ENCODE data around the gene HSPA4.
"Not testable (repeated sequence)": the region's sequence is repeated elsewhere in the genome, so short reads cannot be mapped to it uniquely, and the experiment has no call there.

HSPA4 gene

DNA sequence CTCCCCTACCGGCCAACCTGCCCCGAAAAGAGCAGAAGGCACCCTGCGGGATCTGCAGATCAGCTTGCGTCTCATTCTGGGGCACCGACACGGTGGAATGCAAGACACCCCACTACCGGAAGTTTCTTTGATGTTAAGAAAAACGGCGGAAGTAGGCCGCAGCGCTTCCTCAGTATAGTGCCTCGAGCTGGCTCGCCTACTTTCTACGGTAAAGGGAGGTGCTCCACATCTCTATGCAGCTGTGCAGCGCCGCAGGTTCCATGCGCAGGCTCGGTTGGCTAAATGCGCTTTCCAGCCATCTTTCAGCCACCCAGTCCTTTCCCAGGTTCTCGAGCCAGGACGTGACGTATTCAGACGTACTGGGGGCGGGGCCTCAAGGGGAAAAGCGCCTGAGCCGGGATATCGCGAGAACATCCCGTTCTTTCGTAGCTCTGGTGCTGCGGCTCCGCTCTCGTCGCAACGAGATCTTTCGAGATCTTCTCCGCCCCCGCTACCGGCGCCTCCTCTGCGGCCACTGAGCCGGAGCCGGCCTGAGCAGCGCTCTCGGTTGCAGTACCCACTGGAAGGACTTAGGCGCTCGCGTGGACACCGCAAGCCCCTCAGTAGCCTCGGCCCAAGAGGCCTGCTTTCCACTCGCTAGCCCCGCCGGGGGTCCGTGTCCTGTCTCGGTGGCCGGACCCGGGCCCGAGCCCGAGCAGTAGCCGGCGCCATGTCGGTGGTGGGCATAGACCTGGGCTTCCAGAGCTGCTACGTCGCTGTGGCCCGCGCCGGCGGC lies at the start of gene HSPA4:
Gene HSPA4, plus strand, starts transcription at position 472 of the 775 bp plus-strand sequence. Its CDS starts 238 bp downstream, at position 710.
- DNase-seq, result peak; percentile 98

- DNase-seq, result no peak
These were observed 45.2 kb upstream of the HSPA4 start for GRCh38 chr5:133006653-133007052.

DNA sequence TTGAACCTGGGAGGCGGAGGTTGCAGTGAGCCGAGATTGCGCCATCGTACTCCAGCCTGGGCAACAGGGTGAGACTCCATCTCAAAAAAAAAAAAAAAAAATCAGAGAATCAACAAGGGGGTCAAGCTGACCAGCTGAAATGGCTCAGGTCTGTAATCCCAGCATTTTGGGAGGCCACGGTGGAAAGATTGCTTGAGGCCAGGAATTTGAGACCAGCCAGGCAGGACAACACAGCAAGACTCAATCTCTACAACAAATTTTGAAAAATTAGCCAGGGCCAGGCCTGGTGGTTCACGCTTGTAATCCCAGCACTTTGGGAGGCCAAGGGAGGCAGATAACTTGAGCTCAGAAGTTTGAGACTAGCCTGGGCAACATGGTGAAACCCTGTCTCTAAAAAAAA lies 43.4 kb upstream of the HSPA4 start:
- DNase-seq, result not testable (repeated sequence)

DNA sequence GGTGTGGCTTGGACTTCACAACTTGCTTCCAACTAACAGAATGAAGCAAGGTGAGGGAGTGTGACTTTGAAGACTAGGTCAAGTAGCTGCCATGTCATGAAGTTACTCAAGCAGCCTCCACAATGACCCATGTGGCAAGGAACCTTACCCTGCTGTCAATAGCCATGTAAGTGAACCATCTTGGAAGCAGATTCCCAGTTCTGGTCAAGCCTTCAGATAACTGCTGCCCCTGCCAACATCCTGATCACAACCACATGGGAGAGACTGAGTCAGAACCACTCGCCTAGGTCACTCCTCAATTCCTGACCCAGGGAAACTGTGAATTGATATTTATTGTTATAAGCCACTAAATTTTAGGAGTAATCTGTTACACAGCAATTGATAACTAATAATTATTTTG lies 36.3 kb upstream of the HSPA4 start:
- DNase-seq, result no peak

DNA sequence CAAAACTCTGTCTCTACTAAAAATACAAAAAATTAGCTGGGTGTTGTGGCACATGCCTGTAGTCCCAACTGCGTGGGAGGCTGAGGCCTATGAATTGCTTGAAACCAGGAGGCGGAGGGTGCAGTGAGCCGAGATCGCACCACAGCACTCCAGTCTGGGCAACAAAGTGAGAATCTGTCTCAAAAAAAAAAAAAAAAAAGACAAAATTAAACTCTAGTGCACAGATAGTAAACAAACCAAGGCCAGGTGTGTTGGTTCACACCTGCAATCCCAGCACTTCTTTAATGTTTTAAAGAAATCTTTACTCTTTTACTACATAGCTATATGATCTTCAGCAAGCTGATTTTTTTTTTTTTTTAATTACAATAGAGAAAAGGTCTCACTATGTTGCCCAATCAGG lies 33.8 kb upstream of the HSPA4 start:
- no peak for DNase-seq

DNA sequence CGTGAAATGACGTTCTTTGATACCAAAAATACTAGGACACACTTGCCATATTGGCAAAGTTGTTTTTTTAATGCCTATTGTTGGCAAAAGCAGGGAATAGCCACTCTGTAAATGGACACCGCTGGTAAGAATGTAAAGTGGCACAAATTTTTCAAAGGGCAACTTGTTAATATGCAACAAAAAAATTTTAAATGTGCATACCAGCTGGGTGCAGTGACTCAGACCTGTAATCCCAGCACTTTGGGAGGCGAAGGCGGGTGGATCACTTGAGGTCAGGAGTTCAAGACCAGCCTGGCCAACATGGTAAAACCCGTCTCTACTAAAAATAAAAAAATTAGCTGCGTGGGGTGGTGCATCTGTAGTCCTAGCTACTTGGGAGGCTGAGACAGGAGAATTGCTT lies 32.3 kb upstream of the HSPA4 start:
- not testable (repeated sequence) for DNase-seq

DNA sequence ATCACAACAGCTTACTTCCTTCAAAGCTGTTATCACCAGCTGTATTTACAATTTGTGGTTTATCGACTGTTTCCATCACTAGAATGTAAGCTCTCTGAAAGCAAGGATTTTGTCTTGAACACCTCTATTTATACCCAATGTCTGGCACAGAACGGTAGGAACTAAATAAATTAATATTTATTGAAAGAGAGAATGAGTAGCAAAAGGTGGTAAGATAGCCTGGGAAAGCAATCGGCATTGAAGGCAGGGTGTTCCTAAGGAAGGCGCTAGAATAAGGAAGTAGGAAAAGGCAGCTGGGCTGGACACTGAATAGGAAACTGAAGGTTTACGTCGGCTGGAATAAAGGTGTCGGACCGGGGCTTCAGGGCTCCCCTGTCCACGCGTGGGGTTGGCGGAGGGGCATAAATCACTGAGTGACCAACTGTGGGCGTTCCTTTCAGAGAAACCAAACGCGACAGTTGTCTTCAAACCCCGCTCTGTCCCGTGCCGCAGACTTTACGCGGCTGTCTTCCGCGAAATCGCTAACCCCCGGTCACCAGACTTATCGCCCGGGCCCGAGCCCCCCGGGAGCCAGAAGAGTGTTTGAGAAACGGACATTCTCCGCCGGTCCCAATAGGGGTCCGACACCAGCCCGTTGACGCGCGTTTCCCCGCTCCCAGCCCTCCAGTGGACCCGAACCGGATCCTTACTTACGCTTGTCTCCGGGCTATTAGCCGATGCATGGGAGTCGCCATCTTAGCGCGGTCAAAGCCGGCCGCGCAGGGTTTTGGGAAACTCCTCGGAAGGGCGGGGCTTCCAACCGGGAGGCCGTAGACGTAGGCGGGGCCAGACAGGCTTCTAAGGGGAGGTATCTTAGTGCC lies 25.8 kb upstream of the HSPA4 start, which contains the start of gene ZCCHC10:
Gene ZCCHC10, minus strand, starts transcription at position 746 of the 860 bp plus-strand sequence. Its CDS starts 12 bp downstream, at position 734.
- peak; percentile 95 for DNase-seq

GRCh38 chr5:133026664-133027153 lies 25.1 kb upstream of the HSPA4 start:
- no peak for DNase-seq

GRCh38 chr5:133029416-133029815 lies 22.4 kb upstream of the HSPA4 start:
- DNase-seq, result no peak

GRCh38 chr5:133030343-133031005 lies 21.3 kb upstream of the HSPA4 start:
- DNase-seq, result no peak

GRCh38 chr5:133032852-133033742 lies 18.7 kb upstream of the HSPA4 start:
- no peak for DNase-seq

GRCh38 chr5:133034064-133034463 lies 17.7 kb upstream of the HSPA4 start:
- no peak for DNase-seq

- no peak for DNase-seq
These were observed 16.6 kb upstream of the HSPA4 start for GRCh38 chr5:133035224-133035623.

DNA sequence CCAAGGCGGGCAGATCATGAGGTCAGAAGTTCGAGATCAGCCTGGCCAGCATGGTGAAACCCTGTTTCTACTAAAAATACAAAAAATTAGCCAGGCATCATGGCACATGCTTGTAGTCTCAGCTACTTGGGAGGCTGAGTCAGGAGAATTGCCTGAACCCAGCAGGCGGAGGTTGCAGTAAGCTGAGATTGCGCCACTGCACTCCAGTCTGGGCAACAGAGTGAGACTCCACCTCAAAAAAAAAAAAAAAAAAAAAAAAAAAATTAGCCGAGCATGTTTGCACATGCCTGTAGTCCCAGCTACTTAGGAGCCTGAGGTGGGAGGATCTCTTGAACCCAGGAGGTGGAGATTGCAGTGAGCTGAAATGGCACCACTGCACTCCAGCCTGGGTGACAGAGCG lies 15.1 kb upstream of the HSPA4 start:
- not testable (repeated sequence) for DNase-seq

DNA sequence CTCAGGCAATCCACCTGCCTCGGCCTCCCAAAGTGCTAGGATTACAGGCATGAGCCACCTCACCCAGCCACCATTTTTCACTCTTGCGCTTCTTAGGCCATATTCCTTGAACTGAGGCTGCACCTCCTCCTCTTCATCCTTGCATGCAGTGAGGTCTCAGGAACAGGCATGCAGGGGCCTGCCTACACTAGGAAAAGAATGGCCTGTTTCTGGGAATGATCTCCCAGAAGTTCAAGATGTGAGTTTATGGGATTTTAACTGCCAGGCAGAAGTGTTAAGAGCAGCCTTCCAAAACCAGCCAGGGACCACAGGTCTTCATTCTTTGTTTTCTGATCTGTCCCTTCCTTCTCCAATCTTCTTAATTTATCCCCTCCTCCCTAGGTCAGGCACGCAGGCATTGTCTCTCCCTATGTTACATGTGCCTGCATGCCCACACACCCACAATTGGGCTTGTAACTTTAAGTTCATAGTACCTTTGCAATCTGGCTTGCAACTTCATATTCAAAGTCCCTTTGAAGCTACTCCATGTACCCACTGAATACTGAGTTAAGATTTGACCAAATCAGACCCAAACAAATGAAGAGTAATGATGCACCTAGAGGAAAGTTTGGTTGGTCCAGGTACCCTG lies 10.5 kb upstream of the HSPA4 start:
- no peak for DNase-seq

DNA sequence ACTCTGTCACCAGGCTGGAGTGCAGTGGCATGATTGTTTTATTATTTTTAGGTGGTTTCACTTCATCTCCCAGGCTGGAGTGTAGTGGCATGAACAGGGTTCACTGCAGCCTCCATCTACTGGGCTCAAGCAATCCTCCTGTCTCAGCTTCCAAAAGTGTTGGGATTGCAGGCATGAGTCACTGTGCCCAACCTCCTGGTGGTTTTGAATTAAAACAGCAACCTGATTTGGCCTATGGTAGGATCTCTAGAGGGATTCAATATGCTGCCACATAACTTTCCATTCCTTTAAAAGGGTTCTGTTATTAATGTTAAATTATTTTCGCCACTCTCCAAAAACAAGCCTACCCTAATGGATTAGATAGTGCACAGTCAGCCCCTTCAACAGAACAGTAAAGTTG lies 9.9 kb upstream of the HSPA4 start:
- no peak for DNase-seq

DNA sequence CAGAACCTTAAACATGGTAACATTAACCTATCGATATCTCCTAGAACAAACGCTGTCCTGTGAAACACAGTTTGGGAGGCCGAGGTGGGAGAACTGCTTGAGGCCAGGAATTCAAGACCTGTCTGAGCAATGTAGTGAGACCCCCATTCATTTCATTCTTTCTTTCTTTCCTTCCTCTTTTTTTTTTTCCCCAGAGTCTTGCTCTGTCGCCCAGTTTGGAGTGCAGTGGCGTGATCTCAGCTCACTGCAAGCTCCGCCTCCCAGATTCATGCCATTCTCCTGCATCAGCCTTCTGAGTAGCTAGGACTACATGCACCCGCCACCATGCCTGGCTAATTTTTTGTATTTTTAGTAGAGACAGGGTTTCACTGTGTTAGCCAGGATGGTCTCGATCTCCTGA lies 5.3 kb upstream of the HSPA4 start:
- DNase-seq, result not testable (repeated sequence)

DNA sequence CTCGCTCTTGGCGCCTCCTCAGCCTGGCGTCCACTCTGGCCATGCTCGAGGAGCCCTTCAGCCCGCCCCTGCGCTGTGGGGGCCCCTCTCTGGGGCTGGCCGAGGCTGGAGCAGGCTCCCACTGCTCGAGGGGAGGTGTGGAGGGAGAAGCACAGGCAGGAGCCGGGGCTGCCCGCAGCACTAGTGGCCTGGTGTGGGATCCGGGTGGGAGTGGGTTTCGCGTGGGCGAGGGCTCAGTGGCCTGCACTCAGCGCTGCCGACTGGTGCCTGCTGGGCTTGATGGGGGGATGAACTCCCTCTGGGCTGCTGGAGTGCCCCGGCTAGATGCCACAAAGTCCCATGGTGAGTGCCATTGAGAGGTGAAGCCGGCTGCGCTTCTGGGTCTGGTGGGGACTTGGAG lies 4.4 kb upstream of the HSPA4 start:
- DNase-seq, result no peak

- DNase-seq, result no peak
These were observed 2.7 kb upstream of the HSPA4 start for GRCh38 chr5:133048993-133049725.

- no peak for DNase-seq
These were observed 2.1 kb upstream of the HSPA4 start for GRCh38 chr5:133049726-133050048.

DNA sequence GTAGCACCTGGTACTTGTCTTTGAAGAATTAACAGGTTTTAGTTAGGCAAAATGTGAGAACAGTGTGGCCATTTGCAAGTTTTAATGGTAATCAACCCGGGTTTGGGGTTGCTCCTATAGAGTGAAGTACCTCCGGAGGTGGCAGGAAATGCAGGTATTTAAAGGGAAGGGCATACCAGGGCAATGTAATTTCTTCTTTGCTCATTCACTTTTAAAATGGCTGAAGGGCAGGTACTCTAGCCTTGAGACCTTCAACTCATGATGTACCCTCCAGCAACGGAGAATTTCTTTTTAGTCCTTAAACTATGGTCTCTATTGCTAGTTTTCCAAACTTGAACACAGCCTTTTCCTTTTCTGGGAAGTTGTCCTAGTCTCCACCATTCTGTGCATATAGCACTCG lies 1.3 kb upstream of the HSPA4 start:
- peak; percentile 21 for DNase-seq
